HG03342 (cell line): ENCODE results near the gene RBMS1.
"Not testable (repeated sequence)": the region's sequence is repeated elsewhere in the genome, so short reads cannot be mapped to it uniquely, and the experiment has no call there.

ENCODE experiments used
- ATAC-seq: cut with Tn5 transposase; IDR thresholded peaks from one replicate; pipeline ENCODE4 v1.9.1; 2021; ENCODE audit warnings: mild to moderate bottlenecking, moderate library complexity; ENCODE audit not compliant: unreplicated experiment

The RBMS1 gene

GRCh38 chr2:160502478-160502877 is 8.9 kb upstream of the RBMS1 start:
- no peak for ATAC-seq

- ATAC-seq: no peak
These were observed 7.8 kb upstream of the RBMS1 start for GRCh38 chr2:160501370-160501769.

GRCh38 chr2:160499865-160500264 is 6.3 kb upstream of the RBMS1 start:
- no peak for ATAC-seq

GRCh38 chr2:160498137-160498536 is 4.5 kb upstream of the RBMS1 start:
- no peak for ATAC-seq

- ATAC-seq: no peak
These were observed 616 bp upstream of the RBMS1 start for GRCh38 chr2:160494201-160494644.

GRCh38 chr2:160492401-160493226 is 993 bp downstream of the RBMS1 start:
- ATAC-seq: no peak

GRCh38 chr2:160491911-160492371 is 1.7 kb downstream of the RBMS1 start:
- no peak for ATAC-seq

GRCh38 chr2:160490733-160491685 is 2.6 kb downstream of the RBMS1 start:
- no peak for ATAC-seq

- ATAC-seq: no peak
These were observed 4.5 kb downstream of the RBMS1 start for GRCh38 chr2:160489111-160489510.

GRCh38 chr2:160488289-160488688 is 5.3 kb downstream of the RBMS1 start:
- not testable (repeated sequence) for ATAC-seq

GRCh38 chr2:160486341-160486740 is 7.3 kb downstream of the RBMS1 start:
- no peak for ATAC-seq

- no peak for ATAC-seq
These were observed 8.6 kb downstream of the RBMS1 start for GRCh38 chr2:160484859-160485520.

- no peak for ATAC-seq
These were observed 10.9 kb downstream of the RBMS1 start for GRCh38 chr2:160482673-160483072.

- no peak for ATAC-seq
These were observed 14.3 kb downstream of the RBMS1 start for GRCh38 chr2:160479269-160479668.

GRCh38 chr2:160478660-160479059 is 14.9 kb downstream of the RBMS1 start:
- ATAC-seq: no peak

- no peak for ATAC-seq
These were observed 16.6 kb downstream of the RBMS1 start for GRCh38 chr2:160477032-160477431.

- ATAC-seq: no peak
These were observed 18.5 kb downstream of the RBMS1 start for GRCh38 chr2:160474891-160475787.

- no peak for ATAC-seq
These were observed 19.3 kb downstream of the RBMS1 start for GRCh38 chr2:160474319-160474645.

GRCh38 chr2:160473468-160474318 is 19.9 kb downstream of the RBMS1 start:
- ATAC-seq: no peak
